GM19467 (cell line): ENCODE data around the gene MAGEA1.
"Not testable (repeated sequence)": the region's sequence is repeated elsewhere in the genome, so short reads cannot be mapped to it uniquely, and the experiment has no call there.

Source experiments
- ATAC-seq: cut with Tn5 transposase; IDR thresholded peaks from one replicate; pipeline ENCODE4 v1.9.1; 2021; ENCODE audit warnings: mild to moderate bottlenecking, moderate library complexity; ENCODE audit not compliant: unreplicated experiment

MAGEA1 gene

GRCh38 chrX:153179131-153179530 lies at the start of gene MAGEA1:
Gene MAGEA1, plus strand, starts transcription at chrX:153179284. Its CDS starts 3,106 bp downstream, at chrX:153182390.
- no peak for ATAC-seq

- ATAC-seq = not testable (repeated sequence)
These were observed 46.2 kb upstream of the MAGEA1 start for GRCh38 chrX:153132924-153133323.

- ATAC-seq = not testable (repeated sequence)
These were observed 40.0 kb upstream of the MAGEA1 start for GRCh38 chrX:153139074-153139473.

- ATAC-seq = not testable (repeated sequence)
These were observed 32.8 kb upstream of the MAGEA1 start for GRCh38 chrX:153146288-153146687.

- no peak for ATAC-seq
These were observed 25.6 kb upstream of the MAGEA1 start for GRCh38 chrX:153153516-153153915.

- no peak for ATAC-seq
These were observed 21.6 kb upstream of the MAGEA1 start for GRCh38 chrX:153157450-153157849.

GRCh38 chrX:153158319-153158718 lies 20.8 kb upstream of the MAGEA1 start:
- ATAC-seq = no peak

GRCh38 chrX:153161952-153162351 lies 17.1 kb upstream of the MAGEA1 start:
- no peak for ATAC-seq

GRCh38 chrX:153164733-153165132 lies 14.4 kb upstream of the MAGEA1 start:
- no peak for ATAC-seq

GRCh38 chrX:153168423-153168822 lies 10.7 kb upstream of the MAGEA1 start:
- not testable (repeated sequence) for ATAC-seq

GRCh38 chrX:153181822-153182221 lies 2.7 kb downstream of the MAGEA1 start:
- no peak for ATAC-seq

- ATAC-seq = no peak
These were observed 5.7 kb downstream of the MAGEA1 start for GRCh38 chrX:153184787-153185186.

- no peak for ATAC-seq
These were observed 11.3 kb downstream of the MAGEA1 start for GRCh38 chrX:153190381-153190780.

- no peak for ATAC-seq
These were observed 21.4 kb downstream of the MAGEA1 start for GRCh38 chrX:153200462-153200861.

- ATAC-seq = no peak
These were observed 27.5 kb downstream of the MAGEA1 start for GRCh38 chrX:153206425-153207046.

GRCh38 chrX:153209347-153209746 lies 30.3 kb downstream of the MAGEA1 start:
- no peak for ATAC-seq

- no peak for ATAC-seq
These were observed 35.9 kb downstream of the MAGEA1 start for GRCh38 chrX:153214934-153215333.

GRCh38 chrX:153216926-153217325 lies 37.8 kb downstream of the MAGEA1 start:
- no peak for ATAC-seq

GRCh38 chrX:153225438-153226098 lies 46.5 kb downstream of the MAGEA1 start:
- ATAC-seq = no peak

GRCh38 chrX:153226344-153227185 lies 47.5 kb downstream of the MAGEA1 start:
- no peak for ATAC-seq
